HG02884 (cell line): ENCODE data around the gene RNLS.

Experiments
- ATAC-seq: cut with Tn5 transposase; IDR thresholded peaks from one replicate; pipeline ENCODE4 v1.9.1; 2021; ENCODE audit warnings: mild to moderate bottlenecking, moderate library complexity; ENCODE audit not compliant: unreplicated experiment

The RNLS gene

GRCh38 chr10:88582806-88583583, at the start of gene RNLS:
Gene RNLS, minus strand, starts transcription at chr10:88583318.
- peak; percentile 88 for ATAC-seq

- ATAC-seq = no peak
Measured at GRCh38 chr10:88624840-88625239, 41.7 kb upstream of the RNLS start.

- no peak for ATAC-seq
Measured at GRCh38 chr10:88623835-88624234, 40.7 kb upstream of the RNLS start.

- ATAC-seq = no peak
Measured at GRCh38 chr10:88620441-88620840, 37.3 kb upstream of the RNLS start.

- no peak for ATAC-seq
Measured at GRCh38 chr10:88618496-88618895, 35.4 kb upstream of the RNLS start.

GRCh38 chr10:88617772-88618300, 34.7 kb upstream of the RNLS start:
- ATAC-seq = no peak

- no peak for ATAC-seq
Measured at GRCh38 chr10:88616250-88616977, 33.3 kb upstream of the RNLS start.

GRCh38 chr10:88608780-88609179, 25.7 kb upstream of the RNLS start:
- ATAC-seq = no peak

GRCh38 chr10:88608052-88608732, 25.1 kb upstream of the RNLS start:
- ATAC-seq = no peak

- ATAC-seq = peak; percentile 74
Measured at GRCh38 chr10:88598055-88598454, 14.9 kb upstream of the RNLS start.

- no peak for ATAC-seq
Measured at GRCh38 chr10:88594482-88594881, 11.4 kb upstream of the RNLS start.

- ATAC-seq = no peak
Measured at GRCh38 chr10:88592906-88593305, 9.8 kb upstream of the RNLS start.

- no peak for ATAC-seq
Measured at GRCh38 chr10:88592381-88592780, 9.3 kb upstream of the RNLS start.

- no peak for ATAC-seq
Measured at GRCh38 chr10:88586462-88586861, 3.3 kb upstream of the RNLS start, which contains the start of gene LIPJ. Gene LIPJ, plus strand, starts transcription at chr10:88586762. Its CDS starts 3,926 bp downstream, at chr10:88590688.

- no peak for ATAC-seq
Measured at GRCh38 chr10:88583584-88583957, 453 bp upstream of the RNLS start.

- no peak for ATAC-seq
Measured at GRCh38 chr10:88582411-88582805, 710 bp downstream of the RNLS start.

- ATAC-seq = no peak
Measured at GRCh38 chr10:88565072-88565471, 18.0 kb downstream of the RNLS start.

- no peak for ATAC-seq
Measured at GRCh38 chr10:88562152-88562551, 21.0 kb downstream of the RNLS start.

GRCh38 chr10:88557658-88558057, 25.5 kb downstream of the RNLS start:
- no peak for ATAC-seq

GRCh38 chr10:88557256-88557655, 25.9 kb downstream of the RNLS start:
- ATAC-seq = no peak

GRCh38 chr10:88555190-88555908, 27.8 kb downstream of the RNLS start:
- ATAC-seq = no peak
